ENCODE results near the gene PDIA5.

PDIA5 gene

DNA sequence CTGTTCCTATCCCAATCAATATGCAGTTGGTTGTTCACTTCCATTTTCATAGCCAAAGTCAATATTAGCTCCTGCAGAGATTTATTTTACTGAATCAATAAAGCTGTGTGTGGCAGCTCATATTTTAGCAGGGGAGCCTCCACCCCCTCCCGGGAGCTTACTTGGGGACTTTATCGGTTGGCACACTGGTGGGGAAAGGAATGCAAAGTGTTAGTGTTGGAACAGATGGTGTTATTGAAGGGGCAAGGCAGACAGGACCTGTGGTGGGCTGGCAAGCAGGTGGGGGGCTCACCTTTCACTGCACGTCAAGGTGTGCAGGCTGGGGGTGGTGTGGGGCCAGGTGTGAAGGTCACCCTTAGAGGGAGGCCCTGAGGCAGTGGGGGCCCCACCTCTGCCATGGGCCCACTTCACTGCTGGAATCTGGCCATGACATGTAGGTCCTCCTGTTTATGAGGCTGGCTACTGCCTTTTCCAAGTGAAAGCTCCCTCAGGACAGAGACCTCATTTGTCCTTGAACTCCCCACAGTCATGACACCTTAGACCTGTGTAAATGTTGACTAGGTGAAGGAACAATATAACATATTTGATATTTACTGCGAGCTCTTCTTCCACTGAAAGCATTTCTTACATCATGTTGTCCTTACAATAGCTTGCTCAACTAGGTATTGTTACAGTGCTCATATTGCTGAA is 90.9 kb downstream of the PDIA5 start:
- no peak overlapping the region for H3K4me3 ChIP-seq
- DNase-seq (ENCODE audit: low spot score), result no peak
- TF ChIP-seq, protein P1, sequence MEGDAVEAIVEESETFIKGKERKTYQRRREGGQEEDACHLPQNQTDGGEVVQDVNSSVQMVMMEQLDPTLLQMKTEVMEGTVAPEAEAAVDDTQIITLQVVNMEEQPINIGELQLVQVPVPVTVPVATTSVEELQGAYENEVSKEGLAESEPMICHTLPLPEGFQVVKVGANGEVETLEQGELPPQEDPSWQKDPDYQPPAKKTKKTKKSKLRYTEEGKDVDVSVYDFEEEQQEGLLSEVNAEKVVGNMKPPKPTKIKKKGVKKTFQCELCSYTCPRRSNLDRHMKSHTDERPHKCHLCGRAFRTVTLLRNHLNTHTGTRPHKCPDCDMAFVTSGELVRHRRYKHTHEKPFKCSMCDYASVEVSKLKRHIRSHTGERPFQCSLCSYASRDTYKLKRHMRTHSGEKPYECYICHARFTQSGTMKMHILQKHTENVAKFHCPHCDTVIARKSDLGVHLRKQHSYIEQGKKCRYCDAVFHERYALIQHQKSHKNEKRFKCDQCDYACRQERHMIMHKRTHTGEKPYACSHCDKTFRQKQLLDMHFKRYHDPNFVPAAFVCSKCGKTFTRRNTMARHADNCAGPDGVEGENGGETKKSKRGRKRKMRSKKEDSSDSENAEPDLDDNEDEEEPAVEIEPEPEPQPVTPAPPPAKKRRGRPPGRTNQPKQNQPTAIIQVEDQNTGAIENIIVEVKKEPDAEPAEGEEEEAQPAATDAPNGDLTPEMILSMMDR (IDR thresholded peaks at IDR 0.05), result no peak
- no peak overlapping the region for H3K27ac ChIP-seq

DNA sequence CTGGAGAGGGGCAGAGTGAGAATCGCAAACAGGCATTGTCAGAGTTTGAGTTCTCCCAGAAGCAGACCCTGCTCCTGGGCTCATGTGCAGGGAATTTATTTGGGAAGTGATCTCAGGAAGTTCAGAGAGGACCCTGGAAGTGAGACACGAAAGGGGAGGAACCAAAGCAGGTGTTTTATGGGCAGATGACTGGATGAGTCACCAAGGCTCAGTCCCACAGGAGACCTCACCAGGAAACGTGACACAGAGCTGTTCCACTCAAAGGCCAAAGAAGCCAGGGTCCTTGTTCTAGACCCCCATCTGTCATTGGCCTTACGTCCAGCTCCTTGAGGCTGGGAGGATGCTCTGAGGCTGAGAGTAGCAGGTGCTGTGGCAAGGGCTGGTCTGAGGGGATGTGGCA is 91.5 kb downstream of the PDIA5 start:
- Histone ChIP-seq H3K4me3 (no peak overlapping the region), H3K27ac (no peak overlapping the region)
- TF ChIP-seq, protein P1 (IDR thresholded peaks at IDR 0.05), result no peak
- no peak for DNase-seq (ENCODE audit: low spot score)

DNA sequence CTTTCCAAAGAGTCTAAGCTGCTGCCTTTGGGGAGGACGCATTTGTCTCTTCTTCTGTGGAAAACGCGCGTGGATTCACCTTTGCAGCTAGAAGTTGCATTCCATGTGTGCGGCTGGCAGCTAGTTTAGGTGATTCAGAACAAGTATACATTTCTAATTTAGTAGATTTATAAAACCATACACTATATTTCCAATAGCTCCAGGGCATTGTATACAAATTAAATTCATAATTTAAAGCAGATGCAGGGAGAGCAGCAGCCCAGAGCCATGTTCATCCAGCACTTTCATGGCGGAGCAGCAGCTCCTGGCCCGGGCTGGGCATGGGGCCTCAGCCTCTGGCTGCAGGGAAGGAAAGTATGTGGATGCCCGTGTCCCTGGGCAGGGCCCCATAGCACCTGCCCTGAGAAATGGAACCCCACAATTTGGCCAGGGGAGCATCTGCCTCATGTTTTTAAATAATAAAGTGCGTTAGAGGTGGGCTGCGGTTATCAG is 92.1 kb downstream of the PDIA5 start:
- Histone ChIP-seq H3K4me3 (no peak overlapping the region), H3K27ac (no peak overlapping the region)
- DNase-seq (ENCODE audit: low spot score), result no peak
- TF ChIP-seq, protein P1 (IDR thresholded peaks at IDR 0.05), result no peak

DNA sequence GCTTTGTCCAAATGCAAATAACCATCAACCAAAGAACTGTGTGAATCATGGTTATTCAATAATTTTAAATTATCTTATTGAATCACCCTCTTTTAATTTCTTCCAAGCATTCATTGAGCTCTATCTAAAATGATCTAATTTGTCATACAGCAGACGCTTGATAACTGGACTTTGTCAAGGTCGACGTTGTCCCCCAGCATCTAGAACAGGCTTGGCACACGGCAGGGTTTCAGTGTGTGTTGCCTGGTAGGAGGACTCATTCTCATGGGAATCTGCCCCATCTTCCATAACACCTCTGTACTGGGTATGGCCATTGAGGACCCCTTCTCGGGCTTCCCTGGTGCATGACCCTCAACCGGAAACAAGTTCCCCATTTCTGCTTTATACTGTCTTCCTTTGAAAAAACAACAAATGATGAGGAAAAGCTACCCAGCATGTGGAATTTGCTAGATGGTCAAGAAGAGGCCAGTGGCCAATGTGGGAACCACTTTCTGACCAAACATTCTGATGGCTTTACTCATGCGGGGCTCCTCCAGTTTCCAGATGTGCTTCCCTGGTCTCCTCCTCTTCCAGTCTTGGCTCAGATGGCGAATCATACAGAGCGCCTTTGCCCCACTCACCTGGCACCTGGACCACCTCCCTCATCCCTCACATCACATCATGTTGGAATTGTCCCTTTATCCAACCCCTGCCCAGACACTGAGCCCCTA is 93.3 kb downstream of the PDIA5 start:
- H3K4me3 ChIP-seq, result no peak overlapping the region
- H3K27ac ChIP-seq, result no peak overlapping the region
- TF ChIP-seq, protein P1 (IDR thresholded peaks at IDR 0.05), result no peak
- DNase-seq (ENCODE audit: low spot score), result no peak

DNA sequence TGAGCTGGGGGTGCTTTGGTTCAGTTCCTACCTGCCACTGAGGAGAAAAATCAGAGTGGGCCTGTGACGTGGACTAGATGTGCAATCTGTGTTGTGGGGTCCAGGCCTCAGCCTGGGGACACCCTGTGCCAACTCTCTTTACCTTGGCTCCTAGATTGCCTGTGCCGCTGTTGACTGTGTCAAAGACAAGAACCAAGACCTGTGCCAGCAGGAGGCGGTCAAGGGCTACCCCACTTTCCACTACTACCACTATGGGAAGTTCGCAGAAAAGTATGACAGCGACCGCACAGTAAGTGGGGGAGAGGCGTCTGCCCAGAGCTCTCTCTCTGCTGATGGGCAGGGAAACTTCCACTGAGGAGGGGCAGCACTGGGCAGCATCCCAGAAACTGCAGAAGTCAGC is 94.3 kb downstream of the PDIA5 start:
- DNase-seq (ENCODE audit: low spot score), result no peak
- Histone ChIP-seq H3K27ac (no peak overlapping the region), H3K4me3 (no peak overlapping the region)
- TF ChIP-seq, protein P1 (IDR thresholded peaks at IDR 0.05), result no peak

DNA sequence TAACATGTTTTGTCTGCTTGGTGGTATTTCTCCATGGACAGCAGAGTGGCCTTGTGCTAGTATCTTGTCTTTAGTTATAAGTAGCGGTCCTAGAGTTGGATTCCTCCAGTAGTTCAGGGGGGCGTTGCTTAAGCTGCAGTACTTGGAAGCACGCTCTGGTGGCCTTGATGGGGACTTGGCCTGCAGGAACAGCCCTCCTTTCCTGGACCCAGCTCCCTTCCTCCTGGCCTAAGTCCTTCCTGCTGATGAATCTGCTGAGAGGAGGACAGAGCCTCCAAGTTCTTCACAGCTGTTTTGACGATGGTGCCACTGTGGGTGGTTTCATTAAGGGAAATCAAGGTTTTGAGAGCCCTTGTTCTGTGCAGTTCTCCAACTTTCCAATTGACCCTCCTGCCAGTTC is 96.3 kb downstream of the PDIA5 start:
- no peak overlapping the region for H3K27ac ChIP-seq
- DNase-seq (ENCODE audit: low spot score), result no peak
- no peak overlapping the region for H3K4me3 ChIP-seq
- TF ChIP-seq, protein P1 (IDR thresholded peaks at IDR 0.05), result no peak

DNA sequence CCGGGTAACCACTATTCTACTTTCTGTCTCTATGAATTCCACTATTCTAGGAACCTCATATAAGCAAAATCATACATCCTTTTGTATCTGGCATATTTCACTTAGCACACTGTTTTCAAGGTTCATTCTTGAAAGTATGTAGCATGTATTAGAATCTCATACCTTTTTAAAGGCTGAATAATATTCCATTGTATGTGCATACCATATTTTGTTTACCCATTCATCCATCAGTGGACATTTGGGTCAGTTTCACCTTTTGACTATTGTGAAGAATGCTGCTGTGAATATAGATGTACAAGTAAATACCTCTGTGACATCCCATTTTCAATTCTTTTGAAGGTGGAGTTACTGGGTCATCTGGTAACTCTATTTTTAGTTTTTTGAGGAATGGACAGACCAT is 98.3 kb downstream of the PDIA5 start:
- TF ChIP-seq, protein P1 (IDR thresholded peaks at IDR 0.05), result no peak
- Histone ChIP-seq H3K4me3 (no peak overlapping the region), H3K27ac (no peak overlapping the region)
- DNase-seq (ENCODE audit: low spot score), result no peak

Data from coronary artery (tissue), 2 donors.